VCaP (cell line): Measurements from ENCODE around the gene ARHGEF12.

Experiments used
- H3K27ac ChIP-seq: fragments of 450-650 bp; 2 replicates; pipeline ENCODE4 v1.5.1; 2017
- CTCF ChIP-seq: fragments of 450-650 bp; conservative IDR thresholded peaks from 2 replicates; pipeline ENCODE4 v1.5.1; 2017; ENCODE audit warnings: mild to moderate bottlenecking, moderate library complexity

The ARHGEF12 gene

GRCh38 chr11:120517390-120517761, 181.2 kb downstream of the ARHGEF12 start:
- TF ChIP-seq CTCF: no peak
- no peak overlapping the region for H3K27ac ChIP-seq

GRCh38 chr11:120517801-120518291, 181.6 kb downstream of the ARHGEF12 start:
- H3K27ac ChIP-seq: no peak overlapping the region
- no peak for TF ChIP-seq CTCF

- H3K27ac ChIP-seq: no peak overlapping the region
These were observed 182.1 kb downstream of the ARHGEF12 start for GRCh38 chr11:120518356-120518755.

GRCh38 chr11:120519474-120519873, 183.3 kb downstream of the ARHGEF12 start:
- H3K27ac ChIP-seq: no peak overlapping the region
- TF ChIP-seq CTCF: no peak

More at GRCh38 chr11:120518356-120518755, 182.1 kb downstream of the ARHGEF12 start:
- TF ChIP-seq CTCF: no peak

GRCh38 chr11:120520091-120520822, 184.0 kb downstream of the ARHGEF12 start:
- H3K27ac ChIP-seq: no peak overlapping the region

GRCh38 chr11:120521176-120521575, 185.0 kb downstream of the ARHGEF12 start:
- TF ChIP-seq CTCF: no peak

More at GRCh38 chr11:120520091-120520822, 184.0 kb downstream of the ARHGEF12 start:
- TF ChIP-seq CTCF: no peak

GRCh38 chr11:120522021-120522420, 185.8 kb downstream of the ARHGEF12 start:
- TF ChIP-seq CTCF: no peak

More at GRCh38 chr11:120521176-120521575, 185.0 kb downstream of the ARHGEF12 start:
- H3K27ac ChIP-seq: no peak overlapping the region

More at GRCh38 chr11:120522021-120522420, 185.8 kb downstream of the ARHGEF12 start:
- H3K27ac ChIP-seq: no peak overlapping the region
